Neural progenitor cell (in vitro differentiated cells): Measurements from ENCODE around the gene SNRNP40.

ENCODE experiments used
- CTCF ChIP-seq: fragments of 200-600 bp; sonication (generic); IDR thresholded peaks from 2 replicates; pipeline ENCODE4 v1.5.1; 2017; ENCODE audit warnings: antibody characterized with exemption, mild to moderate bottlenecking
- EZH2 ChIP-seq: fragments of 200-600 bp; sonication (generic); IDR thresholded peaks from 2 replicates; pipeline ENCODE4 v1.6.1; 2017; ENCODE audit warnings: antibody characterized with exemption, mild to moderate bottlenecking, moderate library complexity

DNA sequence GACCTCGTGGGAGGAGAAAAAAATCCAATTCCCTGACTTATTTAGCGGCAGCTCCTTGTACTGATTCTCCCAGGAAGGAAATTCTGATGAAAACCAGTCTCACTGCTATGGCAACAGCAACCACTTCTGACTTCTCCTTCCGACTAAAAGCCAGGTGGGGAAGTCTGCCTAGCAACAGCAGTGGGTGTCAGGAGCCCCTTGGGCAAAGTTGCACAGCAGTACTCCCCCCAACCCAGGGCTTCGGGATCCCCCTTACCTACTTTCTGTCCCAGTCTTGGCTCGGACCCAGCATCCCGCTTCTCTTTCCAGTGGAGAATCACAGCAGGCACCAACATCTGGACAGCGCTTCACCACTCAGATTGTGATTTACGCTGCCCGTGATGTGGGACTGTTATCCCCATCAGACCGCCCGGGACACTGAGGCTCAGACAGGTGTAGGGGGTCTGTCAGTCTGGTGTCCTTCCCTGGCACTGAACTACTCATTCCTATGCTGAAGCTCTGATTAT lies 81.5 kb downstream of the SNRNP40 start:
- TF ChIP-seq CTCF, result no peak
- TF ChIP-seq EZH2, result no peak
